Trophoblast cell (in vitro differentiated cells and primary cell): Measurements from ENCODE around the gene SBF2.

Source experiments
- DNase-seq, 2 donors: peaks; one replicate each; pipeline ENCODE4 v3.0.0-alpha.2; 2016
- H2AFZ ChIP-seq: 2 replicates; pipeline ENCODE4 v1.6.1; 2013; ENCODE audit warnings: low read length, moderate library complexity, mild to moderate bottlenecking; ENCODE audit not compliant: insufficient read depth, poor library complexity
- H2AK5ac ChIP-seq: 2 replicates; pipeline ENCODE4 v1.6.1; 2013; ENCODE audit warnings: mild to moderate bottlenecking, low read length
- H2BK120ac ChIP-seq: 2 replicates; pipeline ENCODE4 v1.6.1; 2013; ENCODE audit warnings: low read length, mild to moderate bottlenecking, moderate library complexity; ENCODE audit not compliant: insufficient read depth, poor library complexity
- H2BK12ac ChIP-seq: 2 replicates; pipeline ENCODE4 v1.6.1; 2013; ENCODE audit warnings: mild to moderate bottlenecking, low read length, moderate library complexity
- H2BK5ac ChIP-seq: 2 replicates; pipeline ENCODE4 v1.6.1; 2013; ENCODE audit warnings: low read length, low read depth, moderate library complexity, mild to moderate bottlenecking; ENCODE audit not compliant: poor library complexity
- H3K14ac ChIP-seq: 2 replicates; pipeline ENCODE4 v1.6.1; 2013; ENCODE audit warnings: mild to moderate bottlenecking, low read length
- H3K18ac ChIP-seq: 2 replicates; pipeline ENCODE4 v1.6.1; 2013; ENCODE audit warnings: mild to moderate bottlenecking, low read length
- H3K23ac ChIP-seq: 2 replicates; pipeline ENCODE4 v1.6.1; 2013; ENCODE audit warnings: low read length
- H3K27ac ChIP-seq: 2 replicates; pipeline ENCODE4 v1.5.1; 2013; ENCODE audit warnings: low read depth, mild to moderate bottlenecking, inconsistent platforms, low read length, moderate library complexity
- H3K27me3 ChIP-seq: 2 replicates; pipeline ENCODE4 v1.6.1; 2013; ENCODE audit warnings: inconsistent platforms, mild to moderate bottlenecking, low read length, moderate library complexity; ENCODE audit not compliant: insufficient read depth
- H3K36me3 ChIP-seq, 2 experiments: 1 replicate in 1 of 2; 2 replicates in 1 of 2; pipeline ENCODE4 v1.6.1; 2013; ENCODE audit warnings: low read length in 2 of 2, mild to moderate bottlenecking in 2 of 2, moderate library complexity in 1 of 2; ENCODE audit not compliant: insufficient read depth in 2 of 2, control insufficient read depth in 1 of 2
- H3K4ac ChIP-seq: 2 replicates; pipeline ENCODE4 v1.6.1; 2013; ENCODE audit warnings: low read depth, mild to moderate bottlenecking, low read length, moderate library complexity
- H3K4me1 ChIP-seq, 2 experiments: 1 replicate in 1 of 2; 2 replicates in 1 of 2; pipeline ENCODE4 v1.6.1; 2013; ENCODE audit warnings: low read length in 2 of 2, mild to moderate bottlenecking in 2 of 2, moderate library complexity in 1 of 2; ENCODE audit not compliant: insufficient read depth in 2 of 2, control insufficient read depth in 1 of 2
- H3K4me2 ChIP-seq: 2 replicates; pipeline ENCODE4 v1.6.1; 2013; ENCODE audit warnings: inconsistent platforms, mild to moderate bottlenecking, low read length, moderate library complexity
- H3K4me3 ChIP-seq: 2 replicates; pipeline ENCODE4 v1.5.1; 2013; ENCODE audit warnings: mild to moderate bottlenecking, low read depth, low read length, inconsistent platforms
- H3K79me1 ChIP-seq: one replicate; pipeline ENCODE4 v1.6.1; 2013; ENCODE audit warnings: low read length
- H3K79me2 ChIP-seq: 2 replicates; pipeline ENCODE4 v1.6.1; 2013; ENCODE audit warnings: low read length, mild to moderate bottlenecking; ENCODE audit not compliant: control insufficient read depth, insufficient read depth, poor library complexity
- H3K9ac ChIP-seq: 2 replicates; pipeline ENCODE4 v1.6.1; 2013; ENCODE audit warnings: mild to moderate bottlenecking, low read length
- H3K9me3 ChIP-seq: 2 replicates; pipeline ENCODE4 v1.6.1; 2013; ENCODE audit warnings: low read depth, mild to moderate bottlenecking, control low read depth, inconsistent platforms, low read length; ENCODE audit not compliant: insufficient read depth
- H4K12ac ChIP-seq: 2 replicates; pipeline ENCODE4 v1.6.1; 2013; ENCODE audit warnings: low read depth, mild to moderate bottlenecking, low read length, moderate library complexity
- H4K8ac ChIP-seq: 2 replicates; pipeline ENCODE4 v1.6.1; 2013; ENCODE audit warnings: low read depth, mild to moderate bottlenecking, low read length, moderate library complexity
- H4K91ac ChIP-seq: one replicate; pipeline ENCODE4 v1.6.1; 2013; ENCODE audit warnings: low read depth, mild to moderate bottlenecking, low read length, moderate library complexity
- WGBS: extraction: QIAGEN DNeasy Blood & Tissue Kit; methylation state at CpG from one replicate; pipeline ENCODE4 v1.1.7; 2013; ENCODE audit warnings: missing lambda C conversion rate; ENCODE audit not compliant: insufficient read length, insufficient coverage; ENCODE audit errors: extremely low coverage; 5-methylcytosine and 5-hydroxymethylcytosine counted together

The SBF2 gene

GRCh38 chr11:9977554-9977953 lies 316.5 kb downstream of the SBF2 start:
- Histone ChIP-seq H2AK5ac (no peak overlapping the region), H4K12ac (no peak overlapping the region), H3K14ac (no peak overlapping the region), H3K27me3 (no peaks in the 10 kb centered on the region), H3K4me3 (no peak overlapping the region), H3K9ac (no peak overlapping the region), H2BK5ac (no peak overlapping the region), H3K27ac (no peak overlapping the region), H2BK12ac (no peak overlapping the region), H3K4me1 (peaks cover 0 to 1% of the 10 kb centered on the region in 2 experiments), H3K18ac (no peak overlapping the region), H3K4me2 (no peak overlapping the region), H3K23ac (no peak overlapping the region), H3K4ac (no peak overlapping the region), H3K79me1 (no peaks in the 10 kb centered on the region), H3K36me3 (peaks cover 4% of the 10 kb centered on the region in 2 experiments), H4K8ac (no peak overlapping the region), H4K91ac (no peak overlapping the region), H2BK120ac (no peak overlapping the region), H3K9me3 (no peaks in the 10 kb centered on the region), H2AFZ (no peak overlapping the region), H3K79me2 (no peaks in the 10 kb centered on the region)
- no CpG with 5 or more reads among the region's 1 CpG for WGBS
- no peak for DNase-seq

DNA sequence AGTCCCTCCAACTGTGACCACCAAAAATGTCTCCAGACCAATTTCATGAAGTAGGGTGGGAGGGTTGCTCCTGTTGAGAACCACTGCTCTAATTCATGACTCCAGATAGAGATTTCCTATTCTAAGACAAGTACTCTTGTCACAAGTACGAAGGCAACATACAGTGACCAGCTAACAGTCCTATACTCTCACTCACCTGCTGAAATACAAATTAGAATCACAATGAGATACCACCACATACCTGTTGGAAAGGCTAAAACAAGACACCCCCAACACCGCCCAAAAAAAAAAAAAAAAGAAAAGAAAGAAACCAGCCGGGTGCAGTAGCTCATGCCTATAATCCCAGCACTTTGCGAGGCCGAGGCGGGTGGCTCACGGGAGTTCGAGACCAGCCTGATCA lies 319.6 kb downstream of the SBF2 start:
- no peak overlapping the region for H3K4ac ChIP-seq
- H2BK120ac ChIP-seq, result no peak overlapping the region
- no peak overlapping the region for H2BK5ac ChIP-seq
- H2AK5ac ChIP-seq, result no peak overlapping the region
- H2BK12ac ChIP-seq, result no peak overlapping the region
- no peak overlapping the region for H3K18ac ChIP-seq
- no peak overlapping the region for H3K14ac ChIP-seq
- H4K8ac ChIP-seq, result no peak overlapping the region
- H3K27me3 ChIP-seq, result no peaks in the 10 kb centered on the region
- DNase-seq, result no peak
- H3K79me1 ChIP-seq, result no peaks in the 10 kb centered on the region
- no peak overlapping the region for H4K12ac ChIP-seq
- no peak overlapping the region for H3K4me2 ChIP-seq
- H3K4me1 ChIP-seq, result no peaks in the 10 kb centered on the region
- no peak overlapping the region for H3K27ac ChIP-seq
- no CpG with 5 or more reads among the region's 8 CpGs for WGBS
- no peak overlapping the region for H4K91ac ChIP-seq
- no peak overlapping the region for H3K9ac ChIP-seq
- no peak overlapping the region for H3K4me3 ChIP-seq
- H3K23ac ChIP-seq, result no peak overlapping the region
- H2AFZ ChIP-seq, result no peak overlapping the region
- no peaks in the 10 kb centered on the region for H3K9me3 ChIP-seq
- H3K79me2 ChIP-seq, result no peaks in the 10 kb centered on the region
- peaks cover 0 to 4% of the 10 kb centered on the region in 2 experiments for H3K36me3 ChIP-seq

- H3K23ac ChIP-seq, result no peak overlapping the region
- no peak overlapping the region for H3K14ac ChIP-seq
- no peak overlapping the region for H2AK5ac ChIP-seq
- no CpG with 5 or more reads among the region's 3 CpGs for WGBS
- no peak overlapping the region for H3K18ac ChIP-seq
- no peak for DNase-seq
- H3K4ac ChIP-seq, result no peak overlapping the region
- H3K9me3 ChIP-seq, result no peaks in the 10 kb centered on the region
- H2BK12ac ChIP-seq, result no peak overlapping the region
- no peak overlapping the region for H3K9ac ChIP-seq
- H2AFZ ChIP-seq, result no peak overlapping the region
- peaks cover 0 to 4% of the 10 kb centered on the region in 2 experiments for H3K36me3 ChIP-seq
- no peak overlapping the region for H4K8ac ChIP-seq
- H3K79me1 ChIP-seq, result no peaks in the 10 kb centered on the region
- no peak overlapping the region for H4K91ac ChIP-seq
- H3K4me3 ChIP-seq, result no peak overlapping the region
- no peak overlapping the region for H4K12ac ChIP-seq
- no peak overlapping the region for H2BK120ac ChIP-seq
- H3K4me1 ChIP-seq, result no peaks in the 10 kb centered on the region
- H3K27ac ChIP-seq, result no peak overlapping the region
- H3K79me2 ChIP-seq, result no peaks in the 10 kb centered on the region
- H2BK5ac ChIP-seq, result no peak overlapping the region
- H3K27me3 ChIP-seq, result no peaks in the 10 kb centered on the region
- H3K4me2 ChIP-seq, result no peak overlapping the region
Measured at GRCh38 chr11:9973921-9974320, 320.1 kb downstream of the SBF2 start.

DNA sequence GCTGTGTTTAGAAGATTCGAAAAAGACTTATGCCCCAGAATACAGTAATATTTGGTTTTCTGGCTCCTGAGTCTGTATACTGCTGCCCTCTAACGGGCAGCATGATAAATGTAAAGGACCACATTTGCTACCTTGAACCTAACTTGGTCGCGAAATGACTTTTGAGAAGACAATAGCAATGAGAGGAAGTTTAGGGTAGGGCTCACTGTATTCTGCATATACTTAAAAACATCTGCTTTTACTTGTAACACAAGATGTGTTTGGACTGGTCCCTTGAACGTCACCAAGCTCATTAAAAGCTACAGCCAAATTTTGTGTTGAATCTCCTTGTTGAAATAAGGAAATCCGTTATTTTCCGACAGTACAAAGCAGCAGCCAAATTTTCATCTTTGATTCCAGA lies 321.0 kb downstream of the SBF2 start:
- Histone ChIP-seq H3K23ac (no peak overlapping the region), H4K8ac (no peak overlapping the region), H3K27me3 (no peaks in the 10 kb centered on the region), H3K14ac (no peak overlapping the region), H4K12ac (no peak overlapping the region), H3K79me1 (no peaks in the 10 kb centered on the region), H2AK5ac (no peak overlapping the region), H2BK12ac (no peak overlapping the region), H2AFZ (no peak overlapping the region), H3K9ac (no peak overlapping the region), H2BK120ac (no peak overlapping the region), H2BK5ac (no peak overlapping the region), H3K9me3 (no peaks in the 10 kb centered on the region), H3K18ac (no peak overlapping the region), H3K4ac (no peak overlapping the region), H3K4me1 (no peaks in the 10 kb centered on the region), H3K4me3 (no peak overlapping the region), H3K79me2 (no peaks in the 10 kb centered on the region), H3K36me3 (no peaks in the 10 kb centered on the region), H3K27ac (no peak overlapping the region), H3K4me2 (no peak overlapping the region), H4K91ac (no peak overlapping the region)
- no CpG with 5 or more reads among the region's 7 CpGs for WGBS
- peak; percentile 18 to 73 for DNase-seq
